A549 (cell line): ENCODE measurements around the gene ENO4.

Experiments
- CEBPB ChIP-seq, 2 experiments: fragments of >200 bp in 1 of 2; sonication (Bioruptor Twin) in 1 of 2; formaldehyde crosslinking in 1 of 2; IDR thresholded peaks; 2 replicates each; pipeline ENCODE4 v1.6.1; 2012 to 2016
- NR3C1 ChIP-seq: fragments of >200 bp; sonication (Bioruptor Twin); formaldehyde crosslinking; IDR thresholded peaks from 3 replicates; pipeline ENCODE4 v1.6.1; 2017
- POLR2A ChIP-seq: IDR thresholded peaks from 2 replicates; pipeline ENCODE4 v1.6.1; 2012; ENCODE audit warnings: mild to moderate bottlenecking, low read length
- RAD21 ChIP-seq, 2 experiments: fragments of >200 bp in 1 of 2; sonication (Bioruptor Twin) in 1 of 2; formaldehyde crosslinking in 1 of 2; IDR thresholded peaks in 1 of 2; conservative IDR thresholded peaks in 1 of 2; 2 replicates in 1 of 2; 3 replicates in 1 of 2; pipeline ENCODE4 v1.6.1; 2012 to 2018; ENCODE audit warnings: inconsistent platforms in 1 of 2
- RFX5 ChIP-seq: fragments of 450-650 bp; IDR thresholded peaks from 2 replicates; pipeline ENCODE4 v1.7.1; 2014; ENCODE audit warnings: antibody characterized with exemption, mild to moderate bottlenecking, moderate library complexity
- TF ChIP-seq, protein P1 (sequence below): fragments of >200 bp; sonication (Bioruptor Twin); formaldehyde crosslinking; IDR thresholded peaks from 3 replicates; pipeline ENCODE4 v1.5.1; 2016
- TF ChIP-seq, protein P2 (sequence below): fragments of 450-650 bp; IDR thresholded peaks from 2 replicates; pipeline ENCODE4 v1.6.1; 2014; ENCODE audit warnings: antibody characterized with exemption

DNA sequence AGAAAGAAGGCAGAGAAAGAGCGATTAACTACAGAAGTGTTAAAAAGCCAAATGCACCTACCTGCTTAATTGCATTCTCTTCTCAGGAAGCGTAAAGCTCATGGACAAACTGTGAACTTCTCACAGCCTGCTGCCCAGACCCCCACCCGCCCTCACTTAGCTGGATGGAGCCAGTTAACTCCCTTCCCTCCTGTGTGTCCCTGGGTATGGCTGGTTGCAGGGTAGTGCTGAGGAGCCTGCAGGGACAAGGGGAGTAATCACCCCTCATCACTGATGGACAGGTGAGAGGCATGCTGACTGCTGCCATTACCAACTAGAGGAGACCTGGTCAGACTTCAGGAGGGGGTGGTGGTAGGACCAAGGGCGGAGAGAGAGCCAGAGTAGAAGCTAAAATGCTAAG, 37.5 kb downstream of the ENO4 start:
- TF ChIP-seq, protein P1, sequence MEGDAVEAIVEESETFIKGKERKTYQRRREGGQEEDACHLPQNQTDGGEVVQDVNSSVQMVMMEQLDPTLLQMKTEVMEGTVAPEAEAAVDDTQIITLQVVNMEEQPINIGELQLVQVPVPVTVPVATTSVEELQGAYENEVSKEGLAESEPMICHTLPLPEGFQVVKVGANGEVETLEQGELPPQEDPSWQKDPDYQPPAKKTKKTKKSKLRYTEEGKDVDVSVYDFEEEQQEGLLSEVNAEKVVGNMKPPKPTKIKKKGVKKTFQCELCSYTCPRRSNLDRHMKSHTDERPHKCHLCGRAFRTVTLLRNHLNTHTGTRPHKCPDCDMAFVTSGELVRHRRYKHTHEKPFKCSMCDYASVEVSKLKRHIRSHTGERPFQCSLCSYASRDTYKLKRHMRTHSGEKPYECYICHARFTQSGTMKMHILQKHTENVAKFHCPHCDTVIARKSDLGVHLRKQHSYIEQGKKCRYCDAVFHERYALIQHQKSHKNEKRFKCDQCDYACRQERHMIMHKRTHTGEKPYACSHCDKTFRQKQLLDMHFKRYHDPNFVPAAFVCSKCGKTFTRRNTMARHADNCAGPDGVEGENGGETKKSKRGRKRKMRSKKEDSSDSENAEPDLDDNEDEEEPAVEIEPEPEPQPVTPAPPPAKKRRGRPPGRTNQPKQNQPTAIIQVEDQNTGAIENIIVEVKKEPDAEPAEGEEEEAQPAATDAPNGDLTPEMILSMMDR, result no peak
- no peak for TF ChIP-seq CEBPB (IDR thresholded peaks at IDR 0.05)
- TF ChIP-seq, protein P2, sequence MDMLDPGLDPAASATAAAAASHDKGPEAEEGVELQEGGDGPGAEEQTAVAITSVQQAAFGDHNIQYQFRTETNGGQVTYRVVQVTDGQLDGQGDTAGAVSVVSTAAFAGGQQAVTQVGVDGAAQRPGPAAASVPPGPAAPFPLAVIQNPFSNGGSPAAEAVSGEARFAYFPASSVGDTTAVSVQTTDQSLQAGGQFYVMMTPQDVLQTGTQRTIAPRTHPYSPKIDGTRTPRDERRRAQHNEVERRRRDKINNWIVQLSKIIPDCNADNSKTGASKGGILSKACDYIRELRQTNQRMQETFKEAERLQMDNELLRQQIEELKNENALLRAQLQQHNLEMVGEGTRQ, result no peak
- TF ChIP-seq RFX5, result no peak
- TF ChIP-seq POLR2A, result no peak
- TF ChIP-seq RAD21 (conservative IDR thresholded peaks at IDR 0.05 in 1 of 2, IDR thresholded peaks at IDR 0.05 in 1 of 2), result no peak
- no peak for TF ChIP-seq NR3C1
